NCI-H2227 treated with DMSO at 0.1 percent for 48 hours (cell line): ENCODE data around the gene HTRA1.

Experiments used
- DNase-seq: peaks from one replicate; lab custom pipeline; 2025; lab: John Stamatoyannopoulos, UW

The HTRA1 gene

GRCh38 chr10:122461367-122461728 lies at the start of gene HTRA1:
Gene HTRA1 (plus strand): TSS chr10:122461553. CDS start chr10:122461653, 100 bp downstream.
- no peak for DNase-seq

DNA sequence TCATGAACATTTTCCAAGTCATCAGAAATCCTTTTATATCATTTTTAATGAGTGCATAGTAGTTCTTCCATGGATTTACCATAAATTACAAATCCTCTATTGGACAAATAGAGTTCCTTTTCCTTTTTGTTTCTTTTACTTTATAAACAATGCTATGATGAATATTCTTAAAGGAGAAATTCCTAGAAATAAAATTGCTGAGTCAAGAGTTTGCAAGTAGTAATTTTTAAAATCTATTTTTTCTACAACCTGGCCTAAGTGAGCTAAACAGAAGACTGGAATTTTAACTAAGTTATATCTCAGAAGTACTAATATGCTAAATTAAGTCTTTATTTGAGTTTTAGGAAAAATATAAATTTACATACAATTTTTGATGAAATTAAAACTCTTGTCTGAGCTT lies 48.0 kb upstream of the HTRA1 start:
- DNase-seq, result no peak

DNA sequence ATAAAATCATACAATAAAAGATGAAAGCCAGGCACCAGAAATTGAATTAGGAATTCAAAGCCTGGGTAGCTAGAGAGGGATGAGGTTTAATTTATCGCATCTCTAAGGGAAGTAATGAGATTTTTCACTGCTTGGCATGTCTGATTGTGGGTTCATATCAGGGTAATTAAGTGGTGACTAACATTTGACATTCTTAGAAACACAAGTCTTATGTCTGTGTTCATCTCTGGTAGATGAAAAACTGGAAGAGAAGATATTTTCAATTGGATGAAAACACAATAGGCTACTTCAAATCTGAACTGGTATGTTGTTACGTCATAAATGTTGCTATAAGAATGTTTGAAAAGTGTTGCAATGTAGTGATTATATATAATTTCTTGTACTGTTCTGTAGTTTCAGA lies 43.7 kb upstream of the HTRA1 start:
- no peak for DNase-seq

GRCh38 chr10:122419016-122419415 lies 42.3 kb upstream of the HTRA1 start:
- DNase-seq, result no peak

DNA sequence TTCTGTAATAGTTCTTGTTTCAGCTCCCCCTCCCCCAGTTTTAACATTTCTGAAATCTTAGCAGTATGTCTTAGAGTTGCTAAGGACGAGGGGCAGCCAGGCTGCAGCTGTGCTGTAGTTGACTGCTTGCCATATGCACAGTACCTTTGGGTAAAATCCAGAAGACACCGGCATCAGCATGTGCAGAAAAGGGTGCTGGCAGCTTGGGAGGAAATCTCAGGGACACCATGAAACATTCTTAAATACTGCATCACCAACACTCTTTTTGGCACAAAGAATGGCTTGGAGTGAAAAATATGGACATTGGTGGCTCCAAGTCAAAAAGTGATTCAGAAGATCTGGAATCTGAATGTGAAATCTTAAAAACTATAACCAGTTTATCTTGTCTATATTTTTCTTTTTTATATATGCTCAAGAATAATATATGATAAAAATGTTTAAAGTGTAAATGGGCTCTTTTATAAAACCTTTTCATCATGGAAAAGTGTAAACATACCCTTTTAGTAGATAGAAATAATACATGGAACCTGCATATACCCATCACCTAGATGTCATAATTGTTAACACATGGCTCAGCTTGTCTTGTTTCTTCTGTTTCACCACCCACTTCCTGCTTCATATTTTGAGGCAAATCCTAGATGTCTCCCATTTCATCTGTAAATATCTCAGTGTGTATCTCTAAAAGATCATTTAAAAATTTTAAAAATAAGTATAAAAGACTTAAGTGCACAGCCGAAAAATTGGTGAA lies 41.3 kb upstream of the HTRA1 start:
- DNase-seq, result no peak

- DNase-seq, result no peak
These were observed 40.7 kb upstream of the HTRA1 start for GRCh38 chr10:122420624-122421007.

- DNase-seq, result no peak
These were observed 40.2 kb upstream of the HTRA1 start for GRCh38 chr10:122421054-122421625.

GRCh38 chr10:122421742-122422141 lies 39.6 kb upstream of the HTRA1 start:
- DNase-seq, result no peak

GRCh38 chr10:122422266-122422989 lies 38.9 kb upstream of the HTRA1 start:
- DNase-seq, result no peak

GRCh38 chr10:122424059-122424458 lies 37.3 kb upstream of the HTRA1 start:
- DNase-seq, result no peak

GRCh38 chr10:122426829-122427228 lies 34.5 kb upstream of the HTRA1 start:
- no peak for DNase-seq

DNA sequence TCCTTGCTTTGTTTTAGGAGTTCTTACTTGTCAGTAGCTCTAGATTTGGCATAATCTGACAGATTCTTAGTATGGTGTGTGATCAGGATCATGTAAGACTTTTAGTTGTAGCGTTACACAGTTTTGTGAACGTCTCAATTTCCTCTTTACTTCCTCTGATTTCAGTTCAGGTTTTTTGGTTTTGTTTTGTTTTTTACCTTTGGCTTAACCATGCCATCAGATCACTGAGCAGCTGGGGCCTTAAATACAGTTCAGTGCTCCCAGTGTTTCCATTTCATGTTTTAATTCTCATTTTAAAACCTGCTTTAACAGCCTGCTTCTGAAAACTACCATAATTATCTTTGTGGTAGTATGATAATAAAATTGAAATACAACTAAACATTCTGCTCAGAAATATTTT lies 34.1 kb upstream of the HTRA1 start:
- no peak for DNase-seq

- peak; percentile 6 for DNase-seq
These were observed 26.0 kb upstream of the HTRA1 start for GRCh38 chr10:122435212-122435827.

GRCh38 chr10:122441961-122442360 lies 19.4 kb upstream of the HTRA1 start:
- DNase-seq, result no peak

GRCh38 chr10:122445469-122445868 lies 15.9 kb upstream of the HTRA1 start:
- no peak for DNase-seq

DNA sequence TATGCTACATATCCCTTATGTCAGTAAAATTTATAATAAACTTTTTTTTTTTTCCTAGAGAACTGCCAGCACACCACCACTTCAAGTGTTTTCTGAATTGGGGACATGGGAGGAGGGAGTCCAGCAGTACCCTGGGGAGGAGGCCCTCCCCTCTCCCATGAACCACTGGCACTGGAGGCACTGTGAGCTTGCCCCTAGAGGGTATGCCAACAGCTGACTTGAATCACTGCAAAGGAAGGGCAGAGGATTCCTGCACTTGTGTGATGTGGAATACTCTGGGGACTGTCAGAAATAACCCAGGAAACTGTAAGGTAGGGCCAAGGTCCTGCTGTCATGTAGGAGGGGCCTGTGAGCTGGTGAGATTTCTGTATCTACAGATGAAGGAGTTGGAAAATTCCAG lies 15.4 kb upstream of the HTRA1 start:
- DNase-seq, result no peak

- no peak for DNase-seq
These were observed 14.5 kb upstream of the HTRA1 start for GRCh38 chr10:122446668-122447423.

- no peak for DNase-seq
These were observed 12.8 kb upstream of the HTRA1 start for GRCh38 chr10:122448600-122448999.

GRCh38 chr10:122449153-122449552 lies 12.2 kb upstream of the HTRA1 start:
- DNase-seq, result no peak

- no peak for DNase-seq
These were observed 10.9 kb upstream of the HTRA1 start for GRCh38 chr10:122450353-122450990.

DNA sequence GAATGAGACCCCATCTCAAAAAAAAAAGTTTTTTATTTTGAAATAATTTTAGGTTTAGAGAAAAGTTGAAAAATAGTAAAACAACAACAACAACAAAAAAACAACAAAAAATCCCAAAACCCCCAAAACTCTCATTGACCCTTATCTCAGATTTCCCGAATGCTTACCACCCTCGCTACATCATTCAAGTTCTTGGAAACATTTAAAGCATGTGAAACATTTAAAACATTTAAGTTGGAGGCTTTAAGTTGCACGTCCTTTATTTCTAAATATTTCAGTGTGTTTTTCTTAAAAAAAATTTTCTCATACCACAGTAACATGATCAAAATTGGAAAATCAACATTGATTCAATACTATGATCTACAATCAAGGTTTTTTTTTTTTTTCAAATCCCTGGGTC lies 7.3 kb upstream of the HTRA1 start:
- no peak for DNase-seq

DNA sequence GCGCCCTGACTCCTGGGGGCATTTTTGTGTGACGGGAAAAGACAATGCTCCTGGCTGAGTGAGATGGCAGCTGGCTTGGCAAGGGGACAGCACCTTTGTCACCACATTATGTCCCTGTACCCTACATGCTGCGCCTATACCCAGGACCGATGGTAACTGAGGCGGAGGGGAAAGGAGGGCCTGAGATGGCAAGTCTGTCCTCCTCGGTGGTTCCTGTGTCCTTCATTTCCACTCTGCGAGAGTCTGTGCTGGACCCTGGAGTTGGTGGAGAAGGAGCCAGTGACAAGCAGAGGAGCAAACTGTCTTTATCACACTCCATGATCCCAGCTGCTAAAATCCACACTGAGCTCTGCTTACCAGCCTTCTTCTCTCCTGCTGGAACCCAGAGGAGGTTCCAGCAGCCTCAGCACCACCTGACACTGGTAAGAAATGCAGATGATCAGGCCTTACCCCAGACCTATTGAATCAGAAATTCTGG lies 6.7 kb upstream of the HTRA1 start, which contains the start of gene ARMS2:
ARMS2 (plus strand) TSS at position 51 of the 478 bp plus-strand sequence; CDS start at position 126, 75 bp downstream.
- no peak for DNase-seq
